CD4-positive, alpha-beta T cell treated with Interferon alpha-2 for 1 hour (primary cell): ENCODE data around the gene PLOD1.
A peak's percentile ranks its signal among the peaks of the same experiment; 100 is the strongest.

Experiments used
- DNase-seq, 2 donors: peaks; one replicate each; pipeline ENCODE4 v3.0.0-alpha.2; 2020 to 2022

PLOD1 gene

GRCh38 chr1:11942280-11942679 is 7.8 kb downstream of the PLOD1 start:
- DNase-seq: no peak

GRCh38 chr1:11943619-11944018 is 9.1 kb downstream of the PLOD1 start:
- DNase-seq: no peak

GRCh38 chr1:11944358-11944931 is 9.9 kb downstream of the PLOD1 start:
- DNase-seq: no peak

- DNase-seq: no peak
Measured at GRCh38 chr1:11946647-11947046, 12.1 kb downstream of the PLOD1 start.

GRCh38 chr1:11948822-11949458 is 14.4 kb downstream of the PLOD1 start:
- DNase-seq: peak in 1 of 2 donors; percentile 15

- no peak for DNase-seq
Measured at GRCh38 chr1:11951901-11952300, 17.4 kb downstream of the PLOD1 start.

- peak in 1 of 2 donors; percentile 27 for DNase-seq
Measured at GRCh38 chr1:11952455-11953109, 18.1 kb downstream of the PLOD1 start.

- DNase-seq: no peak
Measured at GRCh38 chr1:11955221-11955620, 20.7 kb downstream of the PLOD1 start.

GRCh38 chr1:11957398-11957797 is 22.9 kb downstream of the PLOD1 start:
- no peak for DNase-seq

- DNase-seq: no peak
Measured at GRCh38 chr1:11957897-11958296, 23.4 kb downstream of the PLOD1 start.

- no peak for DNase-seq
Measured at GRCh38 chr1:11960276-11960675, 25.8 kb downstream of the PLOD1 start.

- DNase-seq: peak in 1 of 2 donors; percentile 34
Measured at GRCh38 chr1:11960715-11961114, 26.2 kb downstream of the PLOD1 start.

GRCh38 chr1:11961230-11961629 is 26.7 kb downstream of the PLOD1 start:
- no peak for DNase-seq

GRCh38 chr1:11963622-11964021 is 29.1 kb downstream of the PLOD1 start:
- DNase-seq: no peak

- DNase-seq: no peak
Measured at GRCh38 chr1:11964656-11965055, 30.1 kb downstream of the PLOD1 start.

- DNase-seq: peak; percentile 17 to 19
Measured at GRCh38 chr1:11967028-11967547, 32.6 kb downstream of the PLOD1 start.

GRCh38 chr1:11970441-11971185 is 36.1 kb downstream of the PLOD1 start:
- no peak for DNase-seq

- DNase-seq: no peak
Measured at GRCh38 chr1:11977625-11978024, 43.1 kb downstream of the PLOD1 start.

- DNase-seq: no peak
Measured at GRCh38 chr1:11978301-11978700, 43.8 kb downstream of the PLOD1 start.

- DNase-seq: no peak
Measured at GRCh38 chr1:11979028-11979850, 44.7 kb downstream of the PLOD1 start.

GRCh38 chr1:11979851-11980675 is 45.5 kb downstream of the PLOD1 start, which contains the start of gene MFN2:
Gene MFN2, plus strand, starts transcription at chr1:11980444. Its CDS starts 8,725 bp downstream, at chr1:11989169.
- peak; percentile 93 for DNase-seq

GRCh38 chr1:11980676-11980972 is 46.1 kb downstream of the PLOD1 start:
- no peak for DNase-seq
